Retina (tissue), 1 donor: ENCODE data around the gene NIPBL.
"Not testable (repeated sequence)": the region's sequence is repeated elsewhere in the genome, so short reads cannot be mapped to it uniquely, and the experiment has no call there.

Source experiments
- DNase-seq: peaks from one replicate; pipeline ENCODE4 v3.0.0-alpha.2; 2016

The NIPBL gene

DNA sequence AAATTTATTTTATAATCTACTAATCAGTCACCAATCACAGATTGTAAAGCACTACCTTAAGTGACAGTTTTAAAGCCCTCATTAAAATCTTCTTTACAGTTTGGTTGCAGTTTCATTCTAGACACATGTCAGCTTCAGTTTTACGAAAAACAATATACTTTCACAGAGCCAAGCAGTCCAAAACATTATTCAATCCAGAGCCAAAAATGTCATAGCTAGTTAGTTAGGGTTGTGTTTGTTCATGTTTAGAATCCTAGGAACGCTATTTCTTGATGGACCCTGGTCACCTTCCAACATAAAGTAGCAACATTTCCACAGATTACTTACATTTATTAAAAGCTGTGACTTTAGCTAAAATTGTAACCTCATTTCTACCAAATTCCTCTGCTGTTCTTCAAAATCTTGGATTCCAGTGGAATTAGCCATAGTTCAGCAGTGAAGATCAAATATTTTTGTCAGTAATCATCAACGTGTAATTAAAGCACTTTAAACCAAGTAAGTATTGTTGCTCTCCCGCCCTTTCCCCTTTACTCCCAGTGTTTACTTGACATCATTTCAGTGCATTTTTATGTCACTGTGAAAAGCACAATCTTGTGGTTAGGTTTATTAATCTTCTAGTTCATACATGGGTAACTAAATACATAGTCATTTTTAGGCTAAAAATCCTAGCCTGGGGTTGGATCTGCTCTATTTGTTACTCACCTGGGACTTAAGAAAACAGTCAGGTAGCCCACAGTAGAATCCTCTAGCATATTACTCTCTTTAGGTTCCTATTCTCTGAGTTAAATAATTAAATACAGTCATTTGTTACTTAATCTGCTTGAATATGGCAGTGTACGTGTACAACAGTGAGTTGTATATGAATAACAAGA, 74.3 kb downstream of the NIPBL start:
- DNase-seq = no peak

DNA sequence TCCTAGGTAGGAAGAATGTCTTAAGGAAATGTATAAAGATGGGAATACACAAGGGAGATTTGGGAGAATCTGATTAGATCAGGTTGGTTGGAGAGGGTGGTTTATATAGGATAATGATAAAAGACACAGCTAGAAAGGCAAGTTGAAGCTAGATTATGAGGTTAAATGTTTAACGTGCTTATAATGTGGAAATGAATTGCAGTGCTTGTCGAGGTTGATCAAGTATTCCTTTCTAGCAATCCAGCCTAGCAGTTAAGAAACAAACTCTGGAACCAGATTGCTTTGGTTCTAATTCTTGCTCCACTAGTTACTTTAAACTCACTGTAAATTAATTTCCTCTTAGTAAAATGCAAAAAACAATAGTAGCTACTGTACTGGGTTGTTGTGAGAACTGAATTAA, 76.5 kb downstream of the NIPBL start:
- DNase-seq = no peak

DNA sequence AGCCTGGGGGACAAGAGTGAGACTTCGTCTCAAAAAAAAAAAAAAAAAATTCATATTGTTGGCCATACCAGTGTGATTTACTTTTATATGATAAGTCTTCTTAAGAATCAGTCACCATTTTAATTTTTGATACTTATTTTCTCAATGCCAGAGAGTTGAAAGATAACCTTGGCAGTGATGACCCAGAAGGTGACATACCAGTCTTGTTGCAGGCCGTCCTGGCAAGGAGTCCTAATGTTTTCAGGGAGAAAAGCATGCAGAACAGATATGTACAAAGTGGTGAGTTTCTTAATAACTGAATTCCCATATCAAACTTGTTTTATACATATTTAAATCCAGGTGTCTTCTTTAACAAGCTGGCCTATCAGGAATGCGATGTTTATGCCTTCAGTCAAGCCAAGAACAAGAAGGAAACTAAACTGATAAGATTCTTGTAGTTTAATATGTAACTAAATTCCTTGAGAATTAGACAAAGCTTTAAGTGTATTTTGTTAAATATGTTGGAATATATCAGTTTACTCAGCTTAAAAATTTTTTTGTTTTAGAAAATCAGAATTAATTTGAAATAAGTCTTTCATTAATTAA, 81.5 kb downstream of the NIPBL start:
- DNase-seq = no peak

DNA sequence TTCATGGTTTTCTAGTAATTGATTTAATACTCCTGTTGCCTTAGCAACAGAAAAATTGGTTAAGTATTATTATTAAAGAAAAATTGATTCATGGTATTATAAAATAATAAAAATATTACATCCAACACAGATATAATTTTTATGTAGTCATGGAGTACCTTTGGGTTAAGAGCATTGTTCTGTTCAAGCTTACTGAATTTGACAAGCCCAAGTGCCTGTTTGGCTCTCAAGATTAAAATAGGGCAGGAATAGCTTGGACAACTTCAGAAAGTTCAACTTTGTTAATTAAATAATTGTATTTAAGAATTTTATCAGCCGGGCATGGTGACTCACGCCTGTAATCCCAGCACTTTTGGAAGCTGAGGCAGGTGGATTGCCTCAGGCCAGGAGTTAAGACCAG, 82.0 kb downstream of the NIPBL start:
- no peak for DNase-seq

DNA sequence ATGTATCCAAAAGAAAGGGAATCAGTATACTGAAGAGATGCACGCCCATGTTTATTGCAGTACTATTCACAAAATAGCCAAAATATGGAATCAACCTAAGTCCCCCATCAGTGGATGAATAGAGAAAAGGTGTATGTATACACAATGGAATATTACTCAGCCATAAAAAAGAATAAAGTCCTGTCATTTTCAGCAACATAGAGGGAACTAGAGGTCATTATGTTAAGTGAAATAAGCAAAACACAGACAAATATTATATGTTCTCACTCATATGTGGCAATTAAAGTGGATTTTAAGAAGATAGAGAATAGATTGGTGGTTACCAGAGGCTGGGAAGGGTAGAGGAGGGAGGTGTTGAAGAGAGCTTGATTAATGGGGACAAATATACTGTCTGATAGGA, 88.6 kb downstream of the NIPBL start:
- DNase-seq = no peak

DNA sequence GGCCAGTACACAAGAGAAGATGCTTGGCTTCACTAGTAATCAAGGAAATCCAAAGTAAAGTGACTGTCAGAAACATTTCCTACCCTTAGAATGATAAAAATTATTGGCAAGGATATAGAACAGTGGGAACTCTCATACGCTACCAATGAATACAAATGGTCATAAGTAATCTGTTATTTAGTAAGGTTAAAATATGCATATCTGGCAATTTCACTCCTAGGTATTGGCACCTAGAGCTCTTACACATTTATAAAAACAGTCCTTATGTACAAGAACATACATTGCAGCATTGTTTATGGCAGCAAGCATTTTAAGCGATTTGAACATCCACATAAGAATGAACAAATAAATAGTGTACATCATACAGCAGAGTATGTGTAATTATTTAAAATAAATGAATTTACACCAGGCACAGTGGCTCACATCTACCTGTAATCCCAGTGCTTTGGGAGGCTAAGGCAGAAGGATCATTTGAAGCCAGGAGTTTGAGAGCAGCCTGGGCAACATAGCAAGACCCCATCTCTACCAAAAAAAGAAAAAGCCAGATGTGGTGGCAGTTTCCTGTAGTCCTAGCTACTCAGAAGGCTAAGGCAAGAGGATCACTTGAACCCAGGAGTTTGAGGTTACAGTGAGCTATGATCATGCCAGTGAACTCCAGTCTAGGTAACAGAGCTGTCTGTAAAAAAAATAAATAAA, 93.3 kb downstream of the NIPBL start:
- no peak for DNase-seq

DNA sequence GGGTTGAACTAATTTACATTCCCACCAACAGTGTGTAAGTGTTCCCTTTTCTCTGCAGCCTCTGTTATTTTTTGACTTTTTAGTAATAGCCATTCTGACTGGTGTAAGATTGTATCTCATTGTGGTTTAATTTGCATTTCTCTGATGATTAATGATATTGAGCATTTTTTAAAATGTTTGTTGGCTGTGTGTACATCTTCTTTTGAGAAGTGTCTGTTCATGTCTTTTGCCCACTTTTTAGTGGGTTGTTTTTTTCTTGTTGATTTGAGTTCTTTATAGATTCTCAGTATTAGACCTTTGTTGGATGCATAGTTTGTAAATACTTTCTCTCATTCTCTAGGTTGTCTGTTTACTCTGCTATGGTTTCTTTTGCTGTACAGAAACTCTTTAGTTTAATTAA, 101.6 kb downstream of the NIPBL start:
- no peak for DNase-seq

DNA sequence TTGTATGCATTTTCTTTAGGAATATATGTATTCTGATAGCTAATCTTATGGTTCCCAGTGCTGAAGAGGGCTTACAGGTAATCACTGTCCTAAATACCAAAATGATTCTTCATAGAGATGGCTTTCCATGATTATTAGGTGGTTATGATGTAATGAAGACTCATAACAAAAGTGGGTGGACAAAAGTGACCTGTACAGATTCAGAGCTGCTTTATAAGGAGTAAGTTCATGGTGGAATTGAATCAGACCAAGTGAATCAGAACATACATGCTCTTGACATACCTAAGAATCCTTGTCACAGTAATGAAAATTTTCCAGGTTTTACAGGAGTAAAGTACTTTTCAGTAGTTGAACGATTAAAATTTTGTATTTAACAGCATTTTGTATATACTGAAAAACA, 105.6 kb downstream of the NIPBL start:
- no peak for DNase-seq

DNA sequence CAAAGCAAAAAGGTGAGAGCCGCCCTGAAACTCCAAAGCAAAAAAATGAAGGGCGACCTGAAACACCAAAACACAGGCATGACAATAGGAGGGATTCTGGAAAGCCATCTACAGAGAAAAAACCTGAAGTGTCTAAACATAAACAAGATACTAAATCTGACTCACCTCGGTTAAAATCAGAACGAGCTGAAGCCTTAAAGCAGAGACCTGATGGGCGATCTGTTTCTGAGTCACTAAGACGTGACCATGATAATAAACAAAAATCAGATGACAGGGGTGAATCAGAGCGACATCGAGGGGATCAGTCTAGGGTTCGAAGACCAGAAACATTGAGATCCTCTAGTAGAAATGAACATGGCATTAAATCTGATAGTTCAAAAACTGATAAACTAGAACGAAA, 108.8 kb downstream of the NIPBL start:
- no peak for DNase-seq

DNA sequence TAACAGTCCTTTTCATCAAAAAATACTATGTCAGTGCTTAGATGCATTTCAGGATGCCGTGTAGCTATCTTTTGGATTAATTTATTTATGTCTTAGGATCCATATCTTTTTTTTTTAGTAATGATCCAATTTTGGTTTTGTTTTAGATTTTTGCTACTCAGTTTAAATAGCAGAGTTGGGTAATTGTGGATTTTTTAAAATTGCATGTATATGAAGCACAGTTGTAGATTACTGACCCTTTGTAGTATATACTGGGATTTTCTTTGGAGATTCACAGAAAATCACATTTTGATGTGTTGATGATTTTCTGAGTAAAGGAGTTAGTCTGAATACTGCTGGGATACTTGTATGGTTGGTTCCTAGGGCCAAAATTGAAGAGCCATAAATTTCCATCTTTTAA, 111.8 kb downstream of the NIPBL start:
- no peak for DNase-seq

DNA sequence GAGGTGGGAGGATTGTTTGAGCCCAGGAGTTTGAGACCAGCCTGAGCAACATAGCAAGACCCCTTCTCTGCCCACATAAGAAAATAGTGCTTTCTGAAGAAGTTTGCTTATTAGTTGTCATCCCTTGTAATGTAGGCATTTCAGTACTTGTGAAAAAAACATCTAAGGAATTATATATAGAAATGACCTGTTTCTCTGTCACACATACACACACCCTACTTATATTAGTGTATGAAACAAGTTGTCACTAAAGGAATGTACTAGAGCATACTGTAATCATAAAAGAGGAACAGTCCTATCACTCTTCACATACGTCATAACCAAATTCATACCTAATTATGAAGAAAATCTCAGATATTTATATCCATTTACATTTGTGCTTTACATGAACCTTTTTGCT, 122.0 kb downstream of the NIPBL start:
- no peak for DNase-seq

DNA sequence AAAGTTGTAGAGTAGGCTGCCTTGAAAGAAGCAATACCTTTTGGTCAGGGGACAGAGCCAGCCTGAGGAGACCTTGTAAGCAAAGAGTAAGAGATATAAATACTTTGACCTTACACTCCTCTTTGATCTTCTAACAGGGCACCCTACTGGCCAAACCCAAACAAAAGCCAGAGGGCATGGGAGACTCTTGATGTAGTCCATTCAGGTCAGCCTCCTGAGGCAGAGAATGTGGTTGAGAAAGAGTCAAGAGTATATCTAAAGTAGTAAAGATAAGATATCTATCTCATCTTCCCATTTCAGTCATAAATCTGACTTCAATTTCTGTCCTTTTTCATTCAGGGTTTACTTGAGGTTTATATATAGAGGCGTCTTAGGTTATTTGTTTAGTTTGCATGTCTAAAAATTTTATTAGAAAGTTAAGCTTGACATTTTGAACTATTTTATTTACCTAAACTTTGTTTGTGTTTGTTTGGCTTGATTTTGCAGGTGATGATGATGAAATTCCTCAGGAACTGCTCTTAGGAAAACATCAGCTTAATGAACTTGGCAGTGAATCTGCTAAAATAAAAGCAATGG, 125.7 kb downstream of the NIPBL start:
- DNase-seq = no peak

DNA sequence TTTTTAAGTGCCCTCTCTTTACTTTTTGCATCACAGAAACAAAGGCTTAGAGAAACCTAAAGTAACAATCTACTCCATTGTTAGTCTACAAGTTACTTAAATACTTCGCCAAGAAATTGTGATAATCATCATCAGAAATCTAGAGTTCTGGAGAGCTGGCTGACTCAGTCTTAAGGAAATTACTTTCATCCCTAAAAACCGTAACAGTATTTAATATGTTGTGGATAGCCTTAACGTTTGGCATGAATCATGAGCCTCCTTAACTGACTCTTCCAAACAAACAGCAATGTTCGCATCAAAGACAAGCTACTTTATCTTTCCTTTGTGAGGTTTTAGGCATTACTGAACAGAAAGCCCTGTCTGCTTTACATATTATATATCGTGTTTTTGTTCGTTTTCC, 128.7 kb downstream of the NIPBL start:
- DNase-seq = no peak

DNA sequence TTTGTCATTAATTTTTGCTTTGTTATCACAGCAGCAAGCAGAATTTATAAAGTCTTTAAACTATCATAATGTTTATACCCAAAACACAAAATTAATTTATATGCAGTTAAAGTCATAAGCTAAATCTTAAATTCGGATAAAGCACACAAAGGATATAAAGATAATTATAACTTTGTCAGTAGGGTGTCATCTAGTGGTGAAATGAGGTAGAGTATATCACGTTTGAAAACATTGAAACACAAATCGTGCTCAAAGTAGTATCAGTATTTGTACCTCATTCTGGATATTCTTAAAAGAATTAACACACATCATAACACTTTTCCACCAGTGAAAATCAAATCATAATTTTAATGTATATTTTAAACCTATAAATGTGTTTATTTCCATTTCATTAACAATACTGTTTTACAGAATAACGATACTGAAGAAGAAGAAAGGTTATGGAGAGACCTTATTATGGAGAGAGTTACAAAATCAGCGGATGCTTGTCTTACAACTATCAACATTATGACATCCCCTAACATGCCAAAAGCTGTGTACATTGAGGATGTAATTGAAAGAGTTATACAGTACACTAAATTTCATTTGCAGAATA, 129.5 kb downstream of the NIPBL start:
- no peak for DNase-seq

DNA sequence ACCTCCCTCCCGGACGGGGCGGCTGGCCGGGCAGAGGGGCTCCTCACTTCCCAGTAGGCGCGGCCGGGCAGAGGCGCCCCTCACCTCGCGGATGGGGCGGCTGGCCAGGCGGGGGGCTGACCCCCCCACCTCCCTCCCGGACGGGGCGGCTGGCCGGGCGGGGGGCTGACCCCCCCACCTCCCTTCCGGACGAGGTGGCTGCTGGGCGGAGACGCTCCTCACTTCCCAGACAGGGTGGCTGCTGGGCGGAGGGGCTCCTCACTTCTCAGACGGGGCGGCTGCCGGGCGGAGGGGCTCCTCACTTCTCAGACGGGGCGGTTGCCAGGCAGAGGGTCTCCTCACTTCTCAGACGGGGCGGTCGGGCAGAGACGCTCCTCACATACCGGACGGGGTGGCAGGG, 136.6 kb downstream of the NIPBL start:
- not testable (repeated sequence) for DNase-seq

DNA sequence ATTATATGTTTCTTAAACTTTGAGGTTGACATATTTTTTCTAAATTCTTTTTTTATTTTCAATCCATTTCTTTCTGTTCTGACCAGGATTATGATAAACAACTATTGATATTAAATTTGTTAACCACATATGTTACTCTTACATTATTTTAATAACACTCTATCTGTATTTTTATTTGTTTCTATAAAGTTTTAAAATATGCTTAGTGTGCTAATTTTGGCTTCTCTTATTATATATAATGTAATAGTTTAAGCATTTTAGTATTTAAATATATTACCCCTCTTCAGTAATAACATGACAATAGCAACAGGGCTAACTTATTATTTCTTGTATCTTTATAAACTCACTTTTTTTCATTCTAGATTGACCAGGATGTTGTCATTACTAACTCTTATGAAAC, 137.8 kb downstream of the NIPBL start:
- DNase-seq = no peak

DNA sequence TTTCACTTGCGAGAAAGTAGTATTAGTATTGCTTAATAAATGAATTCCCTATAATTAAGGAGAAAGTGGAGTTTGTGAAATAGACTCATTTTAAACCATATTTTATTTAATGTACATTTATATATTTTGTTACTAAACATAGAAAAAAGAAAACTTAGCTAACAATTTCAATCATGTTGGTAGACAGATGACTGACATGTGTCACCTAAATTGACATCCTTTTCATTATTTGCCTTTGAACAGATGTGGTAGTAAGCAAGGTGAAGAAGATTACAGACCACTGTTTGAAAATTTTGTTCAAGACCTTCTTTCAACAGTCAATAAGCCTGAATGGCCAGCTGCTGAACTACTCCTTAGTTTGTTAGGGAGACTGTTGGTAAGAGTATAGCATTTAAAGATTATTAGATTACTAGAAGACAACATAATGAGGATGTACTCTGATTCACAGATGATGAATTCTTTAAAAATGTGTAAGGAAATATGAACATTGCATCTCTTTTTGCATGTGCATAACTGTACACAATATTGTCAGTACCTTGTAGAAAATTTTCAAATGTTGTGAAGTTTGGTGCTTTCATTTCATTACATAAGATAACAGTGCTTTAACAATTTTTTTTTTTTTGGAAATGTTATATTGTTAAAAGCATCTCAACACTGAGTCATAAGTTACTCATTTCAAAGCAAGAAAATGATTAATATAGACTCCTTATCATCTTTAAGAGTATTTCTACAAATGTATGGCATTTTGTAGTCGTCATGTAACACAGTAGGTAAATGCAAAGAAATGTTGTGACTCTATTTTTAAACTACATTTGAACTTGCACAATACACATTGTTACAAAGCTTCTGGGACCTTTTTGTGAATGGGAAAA, 139.5 kb downstream of the NIPBL start:
- DNase-seq = no peak

DNA sequence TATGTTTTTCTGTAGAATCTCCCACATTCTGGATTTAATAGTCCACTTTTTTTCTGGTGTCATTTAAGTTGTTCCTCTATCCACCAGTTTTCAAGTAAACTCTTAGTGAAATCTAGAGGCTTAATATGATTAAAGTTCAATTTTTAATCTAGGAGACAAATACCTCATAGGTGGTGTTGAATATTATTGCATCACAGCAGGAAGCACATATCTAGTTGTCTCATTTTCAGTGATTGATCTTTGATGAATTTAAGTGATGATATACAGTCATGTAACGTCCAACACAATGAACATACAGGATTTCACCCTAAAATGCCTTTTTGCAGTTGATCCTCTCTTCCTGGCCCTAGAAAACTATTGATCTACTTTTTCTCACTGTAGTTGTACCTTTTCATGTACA, 152.3 kb downstream of the NIPBL start:
- no peak for DNase-seq

DNA sequence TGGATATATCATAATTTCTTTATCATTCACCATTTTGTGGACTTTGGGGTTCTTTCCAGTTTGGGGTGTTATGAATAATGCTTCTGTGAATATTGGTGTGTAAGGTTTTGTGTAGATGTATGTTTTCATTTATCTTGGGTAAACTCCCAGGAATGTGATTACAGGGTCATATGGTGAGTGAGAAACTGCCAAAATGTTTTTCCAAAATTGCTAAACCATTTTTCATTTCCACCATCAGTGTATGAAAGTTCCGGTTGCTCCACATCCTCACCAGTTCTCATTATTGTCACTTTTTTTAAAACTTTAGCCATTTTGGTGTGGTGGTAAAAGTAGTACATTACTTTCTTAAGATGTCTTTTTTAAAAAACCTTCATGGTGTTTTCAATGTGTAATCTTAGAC, 152.9 kb downstream of the NIPBL start:
- DNase-seq = no peak

DNA sequence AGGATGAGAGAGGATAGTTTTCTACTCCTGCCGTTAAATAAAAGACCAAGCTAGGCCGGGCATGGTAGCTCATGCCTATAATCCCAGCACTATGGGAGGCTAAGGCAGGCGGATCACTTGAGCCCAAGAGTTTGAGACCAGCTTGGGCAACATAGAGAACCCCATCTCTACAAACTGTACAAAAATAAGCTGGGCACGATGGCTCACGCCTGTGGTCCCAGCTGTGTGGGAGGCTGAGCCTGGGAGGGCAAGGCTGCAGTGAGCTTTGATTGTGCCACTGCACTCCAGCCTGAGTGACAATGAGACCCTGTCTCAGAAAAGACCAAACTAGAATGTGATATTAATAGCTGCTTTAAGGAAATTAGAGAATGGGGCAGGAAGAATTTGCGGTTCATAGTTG, 158.4 kb downstream of the NIPBL start:
- no peak for DNase-seq

DNA sequence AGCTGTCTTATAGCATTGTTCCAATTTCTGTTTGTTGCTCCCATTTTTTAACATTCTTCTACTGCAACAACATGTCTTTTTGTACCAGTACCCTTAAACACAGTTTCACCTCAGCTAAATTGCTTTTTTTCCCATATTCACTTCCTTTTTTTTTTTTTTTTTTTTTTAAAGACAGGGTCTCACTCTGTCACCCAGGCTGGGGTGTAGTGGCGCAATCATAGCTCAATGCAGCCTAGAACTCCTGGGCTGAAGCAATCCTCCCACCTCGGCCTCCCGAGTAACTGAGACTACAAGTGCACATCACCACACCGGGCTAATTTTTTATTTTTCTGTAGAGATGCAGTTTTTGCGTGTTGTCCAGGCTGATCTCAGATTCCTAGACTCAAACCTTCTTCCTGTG, 161.3 kb downstream of the NIPBL start:
- no peak for DNase-seq

DNA sequence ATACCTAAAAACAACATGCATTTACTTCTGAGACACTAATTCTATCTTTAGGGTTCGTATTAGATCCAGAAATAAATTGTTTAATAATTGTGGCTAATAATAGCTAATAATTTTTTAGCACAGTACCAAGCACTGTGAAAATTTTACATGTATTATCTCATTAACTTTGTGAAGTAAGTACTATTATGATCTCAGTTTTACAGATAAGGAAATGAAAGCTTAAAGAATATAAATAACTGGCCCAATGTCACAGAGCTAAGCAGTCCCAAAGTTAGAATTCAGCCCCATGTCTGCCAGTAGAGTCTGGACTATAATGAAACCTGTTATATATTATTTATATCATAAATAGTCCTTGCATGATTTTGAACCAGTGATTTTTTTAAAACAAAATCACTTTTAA, 163.3 kb downstream of the NIPBL start:
- DNase-seq = no peak
